GM19099 (cell line): Measurements from ENCODE around the gene FUT4.

Source experiments
- POLR2A ChIP-seq: IDR thresholded peaks from 3 replicates; pipeline ENCODE4 v1.6.1; 2011; ENCODE audit warnings: low read depth; ENCODE audit not compliant: insufficient read length; ENCODE audit errors: extremely low read depth

FUT4 gene

GRCh38 chr11:94524341-94524740, 19.4 kb upstream of the FUT4 start:
- no peak for TF ChIP-seq POLR2A

GRCh38 chr11:94525546-94526324, 18.0 kb upstream of the FUT4 start:
- no peak for TF ChIP-seq POLR2A

GRCh38 chr11:94526645-94527438, 16.9 kb upstream of the FUT4 start:
- TF ChIP-seq POLR2A: no peak

- TF ChIP-seq POLR2A: no peak
Observed at GRCh38 chr11:94528551-94528950, 15.2 kb upstream of the FUT4 start.

GRCh38 chr11:94532211-94532610, 11.5 kb upstream of the FUT4 start:
- TF ChIP-seq POLR2A: no peak

GRCh38 chr11:94533206-94533605, 10.5 kb upstream of the FUT4 start:
- TF ChIP-seq POLR2A: no peak

GRCh38 chr11:94533696-94534630, 9.8 kb upstream of the FUT4 start:
- no peak for TF ChIP-seq POLR2A

GRCh38 chr11:94536386-94536785, 7.3 kb upstream of the FUT4 start:
- no peak for TF ChIP-seq POLR2A

GRCh38 chr11:94537031-94537600, 6.6 kb upstream of the FUT4 start:
- no peak for TF ChIP-seq POLR2A

- TF ChIP-seq POLR2A: no peak
Observed at GRCh38 chr11:94539420-94539819, 4.3 kb upstream of the FUT4 start.

GRCh38 chr11:94544646-94545263, 1.0 kb downstream of the FUT4 start:
- TF ChIP-seq POLR2A: no peak

GRCh38 chr11:94545264-94546161, 1.8 kb downstream of the FUT4 start:
- no peak for TF ChIP-seq POLR2A

- TF ChIP-seq POLR2A: no peak
Observed at GRCh38 chr11:94546162-94546470, 2.4 kb downstream of the FUT4 start.
